ENCODE measurements around the gene CCDC57. TPM values are rescaled to one million over a fixed set of nuclear protein-coding genes. Genes with fewer than 3 reads are reported as not detected.

The CCDC57 gene
- total RNA-seq, 2 donors from 2014 or later = 5.1 to 7.4 TPM

GRCh38 chr17:82052638-82053059, 160.0 kb downstream of the CCDC57 start:
- Histone ChIP-seq H3K4me1 (peaks cover 0 to 32% of the 10 kb centered on the region in 2 donors), H3K9me3 (no peaks in the 10 kb centered on the region), H3K27ac (peak overlapping the region in 1 of 2 donors; percentile 13), H3K36me3 (peaks cover 54% of the 10 kb centered on the region), H3K4me3 (peak overlapping the region; percentile 83 to 87), H3K27me3 (no peaks in the 10 kb centered on the region)
- TF ChIP-seq CTCF (IDR thresholded peaks at IDR 0.05) = no peak
- no peak for DNase-seq (ENCODE audit: low spot score)

GRCh38 chr17:82051776-82052637, 160.6 kb downstream of the CCDC57 start, which contains the start of the genes GPS1 and RFNG:
Gene GPS1 (plus strand): TSS chr17:82051898. CDS start chr17:82051932, 34 bp downstream.
Gene RFNG (minus strand): TSS chr17:82051811. CDS start chr17:82051766, 45 bp downstream.
- H3K27ac ChIP-seq = peak within 1 kb of the TSS; percentile 53 to 59
- DNase-seq (ENCODE audit: low spot score) = no peak
- H3K27me3 ChIP-seq = no peaks in the 10 kb centered on the region
- H3K36me3 ChIP-seq = peaks cover 51% of the 10 kb centered on the region
- peaks cover 0 to 32% of the 10 kb centered on the region in 2 donors for H3K4me1 ChIP-seq
- no peak for TF ChIP-seq CTCF (IDR thresholded peaks at IDR 0.05)
- H3K4me3 ChIP-seq = peak within 1 kb of the TSS; percentile 83 to 87
- no peaks in the 10 kb centered on the region for H3K9me3 ChIP-seq

Small RNAs within 50 kb of the gene (microRNA-seq; reads per million reads assigned to microRNA genes)
- 0 reads per million in 2 donors for gene MIR6787 (ENCODE audit: borderline number of aligned reads in 2 of 2, borderline replicate concordance in 1 of 2)

Other genes with a start within 250 kb of the CCDC57 start
- 10 to 100 TPM; 14.1 to 18.8 TPM for gene ASPSCR1, start 235.2 kb downstream of the CCDC57 start, total RNA-seq
- gene CENPX, start 190.0 kb downstream of the CCDC57 start, total RNA-seq = 10 to 100 TPM; 36.5 to 47.6 TPM
- 1 to 10 TPM; 4.7 to 4.9 TPM for gene LRRC45, start 189.5 kb downstream of the CCDC57 start, total RNA-seq
- 1 to 10 TPM in 1 of 2 donors, under 1 TPM in 1; 0.93 to 2.6 TPM for gene RAC3, start 181.2 kb downstream of the CCDC57 start, total RNA-seq
- 100 to 1,000 TPM; 169 to 213 TPM for gene DCXR, start 175.1 kb downstream of the CCDC57 start, total RNA-seq
- 10 to 100 TPM; 21.4 to 25.3 TPM for gene RFNG, start 161.0 kb downstream of the CCDC57 start, total RNA-seq
- gene GPS1, start 160.9 kb downstream of the CCDC57 start, total RNA-seq = 10 to 100 TPM; 79.5 to 90.8 TPM
- 10 to 100 TPM; 33.3 to 45.7 TPM for gene DUS1L, start 147.0 kb downstream of the CCDC57 start, total RNA-seq
- 10 to 100 TPM; 13.8 to 46.4 TPM for gene FASN, start 114.6 kb downstream of the CCDC57 start, total RNA-seq
- gene SLC16A3, start 16.2 kb upstream of the CCDC57 start, total RNA-seq = 10 to 100 TPM in 1 of 2 donors, 1 to 10 TPM in 1; 5.0 to 19.5 TPM
- 10 to 100 TPM; 31.3 to 32.9 TPM for gene CSNK1D, start 60.9 kb upstream of the CCDC57 start, total RNA-seq
- gene CD7, start 104.8 kb upstream of the CCDC57 start, total RNA-seq = 1 to 10 TPM in 1 of 2 donors, not detected in 1; 1.7 TPM
- gene SECTM1, start 120.9 kb upstream of the CCDC57 start, total RNA-seq = 1 to 10 TPM; 3.1 to 7.7 TPM
- not detected for gene TEX19, start 146.4 kb upstream of the CCDC57 start, total RNA-seq
- gene UTS2R, start 158.9 kb upstream of the CCDC57 start, total RNA-seq = 10 to 100 TPM in 1 of 2 donors, under 1 TPM in 1; 0.44 to 16.9 TPM
- gene HEXD, start 205.5 kb upstream of the CCDC57 start, total RNA-seq = 10 to 100 TPM; 11.3 to 15.6 TPM
- gene OGFOD3, start 205.7 kb upstream of the CCDC57 start, total RNA-seq = 10 to 100 TPM; 26.4 to 32.4 TPM
- 10 to 100 TPM; 14.9 to 34.9 TPM for gene CYBC1, start 237.9 kb upstream of the CCDC57 start, total RNA-seq
- gene NARF, start 245.9 kb upstream of the CCDC57 start, total RNA-seq = 10 to 100 TPM; 51.4 to 54.8 TPM

Measured in right atrium auricular region (tissue), 2 donors.